Neuron (in vitro differentiated cells): Measurements from ENCODE around the gene MCMBP.
"Not testable (repeated sequence)": the region's sequence is repeated elsewhere in the genome, so short reads cannot be mapped to it uniquely, and the experiment has no call there.

Experiments
- H2AFZ ChIP-seq: one replicate; pipeline ENCODE4 v1.6.1; 2013; ENCODE audit warnings: low read depth, mild to moderate bottlenecking, inconsistent platforms, low read length, moderate library complexity
- H3K27me3 ChIP-seq: one replicate; pipeline ENCODE4 v1.6.1; 2013; ENCODE audit warnings: low read length; ENCODE audit not compliant: insufficient read depth
- H3K36me3 ChIP-seq: one replicate; pipeline ENCODE4 v1.6.1; 2013; ENCODE audit warnings: low read length; ENCODE audit not compliant: insufficient read depth
- H3K4me1 ChIP-seq: one replicate; pipeline ENCODE4 v1.6.1; 2013; ENCODE audit warnings: low read length; ENCODE audit not compliant: insufficient read depth
- H3K4me3 ChIP-seq: 2 replicates; pipeline ENCODE4 v1.5.1; 2013; ENCODE audit warnings: mild to moderate bottlenecking, low read length, moderate library complexity
- H3K9me3 ChIP-seq: one replicate; pipeline ENCODE4 v1.6.1; 2013; ENCODE audit warnings: low read length

MCMBP gene

GRCh38 chr10:119893074-119893473 is 20.4 kb upstream of the MCMBP start:
- Histone ChIP-seq H3K27me3 (no peaks in the 10 kb centered on the region), H3K4me1 (peaks cover 23% of the 10 kb centered on the region), H3K36me3 (peaks cover 11% of the 10 kb centered on the region), H2AFZ (peak overlapping the region; percentile 40), H3K9me3 (no peaks in the 10 kb centered on the region), H3K4me3 (peak overlapping the region; percentile 67)

- Histone ChIP-seq H3K9me3 (no peaks in the 10 kb centered on the region), H3K4me1 (peaks cover 23% of the 10 kb centered on the region), H2AFZ (peak within 1 kb of the TSS; percentile 40), H3K36me3 (peaks cover 11% of the 10 kb centered on the region), H3K27me3 (no peaks in the 10 kb centered on the region), H3K4me3 (peak within 1 kb of the TSS; percentile 67)
Measured at GRCh38 chr10:119892188-119893065, 19.8 kb upstream of the MCMBP start, which contains the start of gene SEC23IP. Gene SEC23IP (plus strand): TSS chr10:119892730. CDS start chr10:119892783, 53 bp downstream.

GRCh38 chr10:119891849-119892187 is 19.2 kb upstream of the MCMBP start:
- Histone ChIP-seq H3K36me3 (peaks cover 11% of the 10 kb centered on the region), H2AFZ (peak overlapping the region; percentile 40), H3K4me3 (peak overlapping the region; percentile 67), H3K4me1 (peaks cover 19% of the 10 kb centered on the region)
- not testable (repeated sequence) for H3K27me3 ChIP-seq, H3K9me3 ChIP-seq

- H3K4me3 ChIP-seq, H3K27me3 ChIP-seq, H3K36me3 ChIP-seq, H3K9me3 ChIP-seq, H2AFZ ChIP-seq: not testable (repeated sequence)
- H3K4me1 ChIP-seq: peaks cover 15% of the 10 kb centered on the region
Measured at GRCh38 chr10:119890307-119890706, 17.7 kb upstream of the MCMBP start.

- H2AFZ ChIP-seq: not testable (repeated sequence)
Measured at GRCh38 chr10:119889201-119889600, 16.6 kb upstream of the MCMBP start.

GRCh38 chr10:119888715-119889114 is 16.1 kb upstream of the MCMBP start:
- H3K4me3 ChIP-seq, H3K4me1 ChIP-seq, H3K27me3 ChIP-seq, H3K9me3 ChIP-seq, H2AFZ ChIP-seq, H3K36me3 ChIP-seq: not testable (repeated sequence)

More at GRCh38 chr10:119889201-119889600, 16.6 kb upstream of the MCMBP start:
- not testable (repeated sequence) for H3K27me3 ChIP-seq, H3K4me3 ChIP-seq, H3K36me3 ChIP-seq, H3K9me3 ChIP-seq
- H3K4me1 ChIP-seq: peaks cover 10% of the 10 kb centered on the region

GRCh38 chr10:119886070-119886469 is 13.4 kb upstream of the MCMBP start:
- not testable (repeated sequence) for H2AFZ ChIP-seq, H3K4me1 ChIP-seq, H3K36me3 ChIP-seq, H3K9me3 ChIP-seq, H3K27me3 ChIP-seq, H3K4me3 ChIP-seq

- not testable (repeated sequence) for H3K4me3 ChIP-seq, H3K27me3 ChIP-seq, H3K4me1 ChIP-seq, H3K36me3 ChIP-seq, H2AFZ ChIP-seq, H3K9me3 ChIP-seq
Measured at GRCh38 chr10:119883901-119884611, 11.4 kb upstream of the MCMBP start.

- Histone ChIP-seq H3K9me3 (no peaks in the 10 kb centered on the region), H3K4me1 (no peaks in the 10 kb centered on the region), H2AFZ (no peak overlapping the region), H3K27me3 (no peaks in the 10 kb centered on the region), H3K4me3 (no peak overlapping the region), H3K36me3 (no peaks in the 10 kb centered on the region)
Measured at GRCh38 chr10:119878524-119878923, 5.9 kb upstream of the MCMBP start.

GRCh38 chr10:119872860-119873681 is 428 bp upstream of the MCMBP start:
- peak overlapping the region; percentile 60 for H3K4me3 ChIP-seq
- peaks cover 22% of the 10 kb centered on the region for H3K4me1 ChIP-seq
- H3K9me3 ChIP-seq: no peaks in the 10 kb centered on the region
- H2AFZ ChIP-seq: peak overlapping the region; percentile 75
- H3K27me3 ChIP-seq: no peaks in the 10 kb centered on the region
- H3K36me3 ChIP-seq: peaks cover 3% of the 10 kb centered on the region

GRCh38 chr10:119871881-119872609 is 598 bp downstream of the MCMBP start:
- H3K27me3 ChIP-seq: no peaks in the 10 kb centered on the region
- H3K4me3 ChIP-seq: peak overlapping the region; percentile 60
- H3K9me3 ChIP-seq: no peaks in the 10 kb centered on the region
- no peak overlapping the region for H2AFZ ChIP-seq
- peaks cover 22% of the 10 kb centered on the region for H3K4me1 ChIP-seq
- peaks cover 3% of the 10 kb centered on the region for H3K36me3 ChIP-seq

GRCh38 chr10:119869398-119869797 is 3.2 kb downstream of the MCMBP start:
- H3K4me3 ChIP-seq, H3K27me3 ChIP-seq, H3K36me3 ChIP-seq, H3K9me3 ChIP-seq, H2AFZ ChIP-seq: not testable (repeated sequence)
- H3K4me1 ChIP-seq: peaks cover 22% of the 10 kb centered on the region
